Activated T-cell treated with anti-CD3 and anti-CD28 coated beads for 4 hours (primary cell): ENCODE measurements around the gene HDGFL3.
"Not testable (repeated sequence)": the region's sequence is repeated elsewhere in the genome, so short reads cannot be mapped to it uniquely, and the experiment has no call there.

Source experiments
- DNase-seq: peaks from one replicate; pipeline ENCODE4 v3.0.0-alpha.2; 2020

Gene HDGFL3

GRCh38 chr15:83094583-83094982 is 113.0 kb downstream of the HDGFL3 start:
- DNase-seq, result no peak

GRCh38 chr15:83092309-83092976 is 115.2 kb downstream of the HDGFL3 start:
- DNase-seq, result no peak

- not testable (repeated sequence) for DNase-seq
Observed at GRCh38 chr15:83091965-83092308, 115.7 kb downstream of the HDGFL3 start.

GRCh38 chr15:83090465-83090864 is 117.2 kb downstream of the HDGFL3 start:
- no peak for DNase-seq

- DNase-seq, result no peak
Observed at GRCh38 chr15:83088876-83089275, 118.7 kb downstream of the HDGFL3 start.

- DNase-seq, result no peak
Observed at GRCh38 chr15:83087576-83087975, 120.0 kb downstream of the HDGFL3 start.

GRCh38 chr15:83085864-83086552 is 121.6 kb downstream of the HDGFL3 start:
- not testable (repeated sequence) for DNase-seq

- DNase-seq, result not testable (repeated sequence)
Observed at GRCh38 chr15:83085461-83085860, 122.2 kb downstream of the HDGFL3 start.

GRCh38 chr15:83082730-83083386 is 124.8 kb downstream of the HDGFL3 start:
- DNase-seq, result no peak

GRCh38 chr15:83081256-83082014 is 126.2 kb downstream of the HDGFL3 start:
- DNase-seq, result no peak

GRCh38 chr15:83078712-83079111 is 128.9 kb downstream of the HDGFL3 start:
- DNase-seq, result no peak
